Measurements from ENCODE around the gene TMA7B. TPM values are rescaled to one million over a fixed set of nuclear protein-coding genes. Genes with fewer than 3 reads are reported as not detected.
A peak's percentile ranks its signal among the peaks of the same experiment; 100 is the strongest.

TMA7B gene
- total and polyA plus RNA-seq, 11 donors: 0.24 TPM; not detected in 10

GRCh38 chr22:39925273-39925672, 34.9 kb upstream of the TMA7B start:
- 89 to 98% (median 92%) methylated on average over 2 of the region's 2 CpGs for WGBS, 4 donors
- H3K27me3 ChIP-seq: peaks cover 0 to 58% (median 5%) of the 10 kb centered on the region in 9 donors
- no peak overlapping the region for H3K4me3 ChIP-seq

DNA sequence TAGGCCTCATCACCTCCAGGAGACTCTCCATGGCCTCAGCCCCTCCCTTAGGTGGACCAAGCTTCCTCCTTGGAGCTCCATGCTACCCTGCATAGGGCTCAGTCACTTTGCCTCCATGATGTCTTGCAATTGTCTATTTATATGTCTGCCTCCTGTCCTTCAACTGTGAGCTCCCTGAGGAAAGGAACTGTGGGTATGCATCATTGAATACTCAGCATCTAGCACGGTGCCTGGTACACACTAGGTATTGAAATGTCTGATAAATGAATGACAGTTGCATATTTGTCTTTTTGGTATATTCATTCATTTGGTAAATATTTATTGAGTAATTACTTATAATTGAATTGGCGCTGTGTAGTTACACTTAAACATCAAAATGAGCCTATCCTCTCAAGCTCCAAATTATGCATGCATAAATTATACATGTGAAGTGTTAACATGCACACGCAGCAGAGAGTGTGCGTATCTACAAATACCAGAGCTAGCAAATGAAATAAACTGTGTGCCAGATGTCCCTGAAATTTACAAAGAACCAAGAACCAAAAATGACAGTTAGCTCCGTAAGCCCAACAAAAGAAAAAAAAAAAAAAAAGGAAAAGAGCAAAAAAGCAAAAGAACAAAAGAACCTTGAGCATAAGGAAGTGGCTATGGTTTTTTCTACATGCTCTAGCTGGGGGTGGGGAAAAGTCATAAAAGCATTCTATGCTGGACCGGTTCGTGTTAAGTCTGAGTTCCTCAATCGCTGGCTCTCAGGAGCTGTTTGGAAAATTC, 34.1 kb upstream of the TMA7B start:
- H3K27ac ChIP-seq: no peak overlapping the region
- peaks cover 0 to 66% (median 10%) of the 10 kb centered on the region in 9 donors for H3K27me3 ChIP-seq
- peak overlapping the region in 1 of 12 donors; percentile 28 for H3K4me3 ChIP-seq
- peaks cover 0 to 43% (median 0%) of the 10 kb centered on the region in 12 donors for H3K4me1 ChIP-seq
- ATAC-seq (no peak), DNase-seq (no peak)
- H3K36me3 ChIP-seq: no peaks in the 10 kb centered on the region
- WGBS, 4 donors: 69 to 77% (median 70%) methylated on average over 8 of the region's 8 CpGs
- H3K9me3 ChIP-seq: no peaks in the 10 kb centered on the region
- no peak for TF ChIP-seq CTCF (IDR thresholded peaks at IDR 0.05)
- TF ChIP-seq POLR2A (IDR thresholded peaks at IDR 0.05): no peak
- intact Hi-C loops (cut with DNase I): no loop called here

More at GRCh38 chr22:39925273-39925672, 34.9 kb upstream of the TMA7B start:
- no peak overlapping the region for H3K27ac ChIP-seq
- H3K36me3 ChIP-seq: no peaks in the 10 kb centered on the region
- no peaks in the 10 kb centered on the region for H3K9me3 ChIP-seq
- DNase-seq: no peak
- intact Hi-C loops (cut with DNase I): no loop called here
- H3K4me1 ChIP-seq: peaks cover 0 to 38% (median 0%) of the 10 kb centered on the region in 12 donors
- ATAC-seq: no peak
- TF ChIP-seq POLR2A (IDR thresholded peaks at IDR 0.05): no peak
- no peak for TF ChIP-seq CTCF (IDR thresholded peaks at IDR 0.05)

DNA sequence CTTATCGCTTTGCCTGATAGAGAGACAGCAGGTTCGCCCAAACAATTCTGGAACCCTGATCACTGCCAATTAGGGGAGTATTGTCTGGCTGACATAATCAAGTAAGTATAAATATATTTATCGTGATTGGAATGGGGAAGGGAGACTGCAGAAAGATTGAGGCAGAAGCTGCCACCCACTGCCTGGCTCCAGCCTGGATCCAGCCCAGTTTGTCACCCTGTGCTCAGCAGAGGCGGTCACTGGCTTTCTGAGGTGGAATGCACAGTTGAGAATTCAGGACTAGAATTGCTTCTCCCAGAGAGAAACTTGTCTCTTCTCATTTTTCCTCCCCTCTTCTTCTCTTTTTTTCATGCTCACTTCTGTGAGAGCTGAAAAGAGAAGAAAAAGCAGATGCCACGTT, 33.4 kb upstream of the TMA7B start:
- Histone ChIP-seq H3K27me3 (peaks cover 0 to 71% (median 11%) of the 10 kb centered on the region in 9 donors), H3K9me3 (no peaks in the 10 kb centered on the region), H3K27ac (no peak overlapping the region), H3K4me3 (peak overlapping the region in 1 of 12 donors; percentile 28), H3K4me1 (peaks cover 0 to 50% (median 0%) of the 10 kb centered on the region in 12 donors), H3K36me3 (no peaks in the 10 kb centered on the region)
- no peak for ATAC-seq
- 69 to 76% (median 70%) methylated on average over 5 of the region's 5 CpGs for WGBS, 4 donors
- no peak for TF ChIP-seq CTCF (IDR thresholded peaks at IDR 0.05)
- no peak for TF ChIP-seq POLR2A (IDR thresholded peaks at IDR 0.05)
- no peak for DNase-seq
- intact Hi-C loops (cut with DNase I): no loop called here

- H3K36me3 ChIP-seq: no peaks in the 10 kb centered on the region
- peaks cover 0 to 50% (median 0%) of the 10 kb centered on the region in 12 donors for H3K4me1 ChIP-seq
- H3K27me3 ChIP-seq: peaks cover 0 to 77% (median 8%) of the 10 kb centered on the region in 9 donors
- WGBS, 4 donors: 51 to 54% (median 52%) methylated on average over 7 of the region's 7 CpGs
- TF ChIP-seq POLR2A (IDR thresholded peaks at IDR 0.05) (no peak), CTCF (IDR thresholded peaks at IDR 0.05) (no peak)
- no peak for DNase-seq
- no peak overlapping the region for H3K27ac ChIP-seq
- intact Hi-C loops (cut with DNase I): no loop called here
- no peaks in the 10 kb centered on the region for H3K9me3 ChIP-seq
- peak overlapping the region in 1 of 12 donors; percentile 28 for H3K4me3 ChIP-seq
- ATAC-seq: no peak
Observed at GRCh38 chr22:39927544-39927943, 32.7 kb upstream of the TMA7B start.
